Progenitor cell of endocrine pancreas (in vitro differentiated cells): ENCODE results near the gene PAX3. TPM values are rescaled to one million over a fixed set of nuclear protein-coding genes. Genes with fewer than 3 reads are reported as not detected.

ENCODE experiments used
- DNase-seq: peaks from one replicate; pipeline ENCODE4 v3.0.0; 2021; ENCODE audit warnings: low spot score; ENCODE audit not compliant: unreplicated experiment
- H3K27ac Mint-ChIP-seq: 2 replicates; pipeline ENCODE4 v1.8.0; 2021; ENCODE audit warnings: mild to moderate bottlenecking, moderate library complexity, mixed read lengths
- H3K27me3 Mint-ChIP-seq: 2 replicates; pipeline ENCODE4 v1.8.0; 2021; ENCODE audit warnings: mixed read lengths
- H3K36me3 Mint-ChIP-seq: 2 replicates; pipeline ENCODE4 v1.8.0; 2022; ENCODE audit warnings: mixed read lengths; ENCODE audit not compliant: insufficient read depth
- H3K4me1 Mint-ChIP-seq: 2 replicates; pipeline ENCODE4 v1.8.0; 2021; ENCODE audit warnings: low read depth, mixed read lengths
- H3K4me3 Mint-ChIP-seq: 2 replicates; pipeline ENCODE4 v1.8.0; 2021; ENCODE audit warnings: low read depth, mild to moderate bottlenecking, moderate library complexity, mixed read lengths
- H3K9me3 Mint-ChIP-seq: 2 replicates; pipeline ENCODE4 v1.8.0; 2021; ENCODE audit warnings: low read depth, mixed read lengths
- CTCF ChIP-seq: fragments of 200-600 bp; sonication (generic); IDR thresholded peaks from one replicate; pipeline ENCODE4 v1.5.0; 2021; ENCODE audit warnings: antibody characterized with exemption, mild to moderate bottlenecking; ENCODE audit not compliant: unreplicated experiment
- total RNA-seq: library from RNA; stranded (reverse); gene quantifications from 2 replicates; pipeline ENCODE4 v1.2.1, GENCODE V29; 2021

PAX3 gene
- total RNA-seq, 1 donor from 2014 or later: not detected

- H3K4me3 Mint-ChIP-seq: no peak overlapping the region
- H3K4me1 Mint-ChIP-seq: peaks cover 1% of the 10 kb centered on the region
- H3K27me3 Mint-ChIP-seq: peaks cover 42% of the 10 kb centered on the region
- H3K9me3 Mint-ChIP-seq: no peaks in the 10 kb centered on the region
- no peak for DNase-seq
- no peak overlapping the region for H3K27ac Mint-ChIP-seq
- H3K36me3 Mint-ChIP-seq: no peaks in the 10 kb centered on the region
- TF ChIP-seq CTCF: no peak
Observed at GRCh38 chr2:222228054-222228453, 70.7 kb downstream of the PAX3 start.

GRCh38 chr2:222218786-222219185 lies 80.0 kb downstream of the PAX3 start:
- H3K4me1 Mint-ChIP-seq: peaks cover 15% of the 10 kb centered on the region
- no peak overlapping the region for H3K4me3 Mint-ChIP-seq
- no peaks in the 10 kb centered on the region for H3K9me3 Mint-ChIP-seq
- peaks cover 94% of the 10 kb centered on the region for H3K27me3 Mint-ChIP-seq
- no peak for DNase-seq
- H3K27ac Mint-ChIP-seq: no peak overlapping the region
- no peak for TF ChIP-seq CTCF
- no peaks in the 10 kb centered on the region for H3K36me3 Mint-ChIP-seq

- Mint-ChIP-seq H3K9me3 (no peaks in the 10 kb centered on the region), H3K27me3 (peaks cover 92% of the 10 kb centered on the region), H3K36me3 (no peaks in the 10 kb centered on the region), H3K4me3 (no peak overlapping the region), H3K4me1 (peaks cover 15% of the 10 kb centered on the region), H3K27ac (no peak overlapping the region)
- TF ChIP-seq CTCF: no peak
- no peak for DNase-seq
Observed at GRCh38 chr2:222217712-222218111, 81.1 kb downstream of the PAX3 start.

- TF ChIP-seq CTCF: no peak
- H3K36me3 Mint-ChIP-seq: no peaks in the 10 kb centered on the region
- H3K4me1 Mint-ChIP-seq: peaks cover 11% of the 10 kb centered on the region
- no peak overlapping the region for H3K4me3 Mint-ChIP-seq
- H3K27me3 Mint-ChIP-seq: peaks cover 79% of the 10 kb centered on the region
- H3K9me3 Mint-ChIP-seq: no peaks in the 10 kb centered on the region
- H3K27ac Mint-ChIP-seq: no peak overlapping the region
- DNase-seq: no peak
Observed at GRCh38 chr2:222214885-222215284, 83.9 kb downstream of the PAX3 start.

GRCh38 chr2:222213049-222213448 lies 85.7 kb downstream of the PAX3 start:
- H3K27ac Mint-ChIP-seq: no peak overlapping the region
- H3K27me3 Mint-ChIP-seq: peaks cover 73% of the 10 kb centered on the region
- TF ChIP-seq CTCF: no peak
- H3K4me3 Mint-ChIP-seq: no peak overlapping the region
- no peaks in the 10 kb centered on the region for H3K4me1 Mint-ChIP-seq
- DNase-seq: no peak
- no peaks in the 10 kb centered on the region for H3K36me3 Mint-ChIP-seq
- H3K9me3 Mint-ChIP-seq: no peaks in the 10 kb centered on the region

GRCh38 chr2:222212571-222212970 lies 86.2 kb downstream of the PAX3 start:
- no peaks in the 10 kb centered on the region for H3K36me3 Mint-ChIP-seq
- no peaks in the 10 kb centered on the region for H3K4me1 Mint-ChIP-seq
- TF ChIP-seq CTCF: no peak
- H3K4me3 Mint-ChIP-seq: no peak overlapping the region
- DNase-seq: no peak
- peaks cover 68% of the 10 kb centered on the region for H3K27me3 Mint-ChIP-seq
- no peaks in the 10 kb centered on the region for H3K9me3 Mint-ChIP-seq
- no peak overlapping the region for H3K27ac Mint-ChIP-seq
